Natural killer cell (primary cell): Measurements from ENCODE around the gene PILRA. TPM values are rescaled to one million over a fixed set of nuclear protein-coding genes. Genes with fewer than 3 reads are reported as not detected.
"Not testable (repeated sequence)": the region's sequence is repeated elsewhere in the genome, so short reads cannot be mapped to it uniquely, and the experiment has no call there.

Experiments
- ATAC-seq, 3 donors: fragments of 150-1000 bp in 2 of 3; fragments of 200-7000 bp in 1 of 3; cut with Tn5 transposase; 1 replicate in 1 of 3; 2 replicates in 2 of 3; pipeline ENCODE4 v1.10.0; 2021; ENCODE audit warnings: mild to moderate bottlenecking in 2 of 3, moderate library complexity in 2 of 3
- DNase-seq, 2 donors: peaks; one replicate each; pipeline versions ENCODE4 v3.0.0 to v3.0.0-alpha.2; 2013 to 2021; ENCODE audit warnings: mixed read lengths in 1 of 2
- H3K27ac ChIP-seq: one replicate; pipeline ENCODE4 v1.5.1; 2013; ENCODE audit warnings: mild to moderate bottlenecking, low read length
- H3K27me3 ChIP-seq: one replicate; pipeline ENCODE4 v1.6.1; 2013; ENCODE audit warnings: low read length; ENCODE audit not compliant: control insufficient read depth, insufficient read depth
- H3K36me3 ChIP-seq: one replicate; pipeline ENCODE4 v1.6.1; 2013; ENCODE audit warnings: low read length; ENCODE audit not compliant: control insufficient read depth, insufficient read depth
- H3K4me1 ChIP-seq: one replicate; pipeline ENCODE4 v1.6.1; 2013; ENCODE audit warnings: low read length; ENCODE audit not compliant: control insufficient read depth, insufficient read depth
- H3K4me3 ChIP-seq: one replicate; pipeline ENCODE4 v1.5.1; 2013; ENCODE audit warnings: low read length
- H3K9me3 ChIP-seq: one replicate; pipeline ENCODE4 v1.6.1; 2013; ENCODE audit warnings: low read length; ENCODE audit not compliant: control insufficient read depth, insufficient read depth
- H3K27ac Mint-ChIP-seq, 2 donors: one replicate each; pipeline ENCODE4 v1.8.0; 2022; ENCODE audit warnings: mild to moderate bottlenecking in 2 of 2, mixed read lengths in 2 of 2, moderate library complexity in 1 of 2
- H3K27me3 Mint-ChIP-seq, 2 donors: one replicate each; pipeline ENCODE4 v1.8.0; 2022; ENCODE audit warnings: low read depth in 2 of 2, mixed read lengths in 2 of 2
- H3K36me3 Mint-ChIP-seq: one replicate; pipeline ENCODE4 v1.8.0; 2022; ENCODE audit warnings: mixed read lengths
- H3K4me1 Mint-ChIP-seq, 2 donors: one replicate each; pipeline ENCODE4 v1.8.0; 2022; ENCODE audit warnings: mixed read lengths in 2 of 2
- H3K4me3 Mint-ChIP-seq: one replicate; pipeline ENCODE4 v1.8.0; 2022; ENCODE audit warnings: mild to moderate bottlenecking, moderate library complexity, mixed read lengths
- H3K9me3 Mint-ChIP-seq, 2 donors: one replicate each; pipeline ENCODE4 v1.8.0; 2022; ENCODE audit warnings: mixed read lengths in 2 of 2
- CTCF ChIP-seq: fragments of 200-600 bp; IDR thresholded peaks from one replicate; pipeline ENCODE4 v1.8.0; 2022; ENCODE audit warnings: antibody characterized with exemption
- WGBS: methylation state at CpG from one replicate; pipeline ENCODE4 v1.1.7; 2013; ENCODE audit warnings: missing lambda C conversion rate; ENCODE audit not compliant: insufficient coverage; 5-methylcytosine and 5-hydroxymethylcytosine counted together
- intact Hi-C: fragments of 100-400 bp; cut with micrococcal nuclease; formaldehyde crosslinking; loops from one replicate; pipeline ENCODE4 v1.14.2; 2022
- total RNA-seq, 4 donors: library from RNA; stranded (reverse); fragments of 120-200 nt in 1 of 4; gene quantifications; one replicate each; pipeline versions ENCODE4 v1.2.3 to v1.2.4, GENCODE V29; 2013 to 2022

Gene PILRA
- total RNA-seq, 3 donors from 2014 or later (not counting 1 experiment from before 2014, with no cell fraction given) = 18.8 to 38.8 (median 29.4) TPM

GRCh38 chr7:100376066-100376465 lies 2.8 kb downstream of the PILRA start:
- no peaks in the 10 kb centered on the region for H3K36me3 Mint-ChIP-seq
- no peak for TF ChIP-seq CTCF
- no peak overlapping the region for H3K4me3 Mint-ChIP-seq
- ATAC-seq (peak in 1 of 3 donors; percentile 5), DNase-seq (no peak)
- no peaks in the 10 kb centered on the region for H3K9me3 Mint-ChIP-seq
- no peak overlapping the region for H3K4me3 ChIP-seq
- intact Hi-C loops = no loop called here
- 83% methylated on average over 3 of the region's 3 CpGs for WGBS
- no peaks in the 10 kb centered on the region for H3K9me3 ChIP-seq
- peak overlapping the region in 1 of 2 donors; percentile 96 for H3K27ac Mint-ChIP-seq
- no peaks in the 10 kb centered on the region for H3K36me3 ChIP-seq
- H3K27me3 Mint-ChIP-seq = no peaks in the 10 kb centered on the region
- peaks cover 52% of the 10 kb centered on the region for H3K4me1 ChIP-seq
- peaks cover 22 to 35% of the 10 kb centered on the region in 2 donors for H3K4me1 Mint-ChIP-seq
- no peak overlapping the region for H3K27ac ChIP-seq
- no peaks in the 10 kb centered on the region for H3K27me3 ChIP-seq

- intact Hi-C loops = no loop called here
- ATAC-seq (no peak), DNase-seq (no peak)
- Histone ChIP-seq H3K27me3 (no peaks in the 10 kb centered on the region), H3K4me1 (peaks cover 40% of the 10 kb centered on the region), H3K36me3 (no peaks in the 10 kb centered on the region), H3K9me3 (no peaks in the 10 kb centered on the region), H3K27ac (no peak overlapping the region), H3K4me3 (no peak overlapping the region)
- 97% methylated on average over 3 of the region's 4 CpGs for WGBS
- Mint-ChIP-seq H3K4me3 (no peak overlapping the region), H3K9me3 (no peaks in the 10 kb centered on the region), H3K27me3 (peaks cover 0 to 3% of the 10 kb centered on the region in 2 donors), H3K27ac (no peak overlapping the region), H3K4me1 (peaks cover 34 to 39% of the 10 kb centered on the region in 2 donors), H3K36me3 (no peaks in the 10 kb centered on the region)
- TF ChIP-seq CTCF = no peak
Measured at GRCh38 chr7:100378114-100378755, 4.9 kb downstream of the PILRA start.

GRCh38 chr7:100380196-100380595 lies 6.9 kb downstream of the PILRA start:
- Histone ChIP-seq H3K9me3 (no peaks in the 10 kb centered on the region), H3K27me3 (no peaks in the 10 kb centered on the region), H3K4me3 (no peak overlapping the region), H3K36me3 (no peaks in the 10 kb centered on the region), H3K4me1 (peaks cover 22% of the 10 kb centered on the region), H3K27ac (no peak overlapping the region)
- Mint-ChIP-seq H3K4me3 (no peak overlapping the region), H3K9me3 (no peaks in the 10 kb centered on the region), H3K27ac (no peak overlapping the region), H3K27me3 (peaks cover 0 to 3% of the 10 kb centered on the region in 2 donors), H3K4me1 (peaks cover 24 to 30% of the 10 kb centered on the region in 2 donors), H3K36me3 (no peaks in the 10 kb centered on the region)
- no peak for DNase-seq
- no peak for TF ChIP-seq CTCF
- 78% methylated on average over 2 of the region's 4 CpGs for WGBS
- ATAC-seq = no peak
- intact Hi-C loops = no loop called here

- 96% methylated on average over 48 of the region's 49 CpGs for whole genome bisulfite sequencing
- H3K4me3 Mint-ChIP-seq, H3K27me3 ChIP-seq, H3K27ac Mint-ChIP-seq, H3K36me3 ChIP-seq, H3K36me3 Mint-ChIP-seq, H3K9me3 ChIP-seq, H3K27me3 Mint-ChIP-seq, DNase-seq, H3K9me3 Mint-ChIP-seq, H3K4me3 ChIP-seq, H3K27ac ChIP-seq, ATAC-seq, intact Hi-C loops: not testable (repeated sequence)
- H3K4me1 ChIP-seq = peaks cover 13% of the 10 kb centered on the region
- peaks cover 12 to 18% of the 10 kb centered on the region in 2 donors for H3K4me1 Mint-ChIP-seq
Measured at GRCh38 chr7:100381531-100382233, 8.4 kb downstream of the PILRA start.

- H3K9me3 Mint-ChIP-seq, DNase-seq, H3K9me3 ChIP-seq, H3K36me3 Mint-ChIP-seq, H3K36me3 ChIP-seq, intact Hi-C loops, H3K4me3 ChIP-seq, H3K27me3 Mint-ChIP-seq, H3K27me3 ChIP-seq: not testable (repeated sequence)
- Mint-ChIP-seq H3K4me3 (peak overlapping the region; percentile 47), H3K4me1 (peaks cover 12 to 18% of the 10 kb centered on the region in 2 donors), H3K27ac (peak overlapping the region; percentile 56 to 67)
- Histone ChIP-seq H3K27ac (peak overlapping the region; percentile 0), H3K4me1 (peaks cover 13% of the 10 kb centered on the region)
- ATAC-seq = peak in 2 of 3 donors; percentile 44 to 60
- WGBS = 56% methylated on average over 8 of the region's 8 CpGs
Measured at GRCh38 chr7:100382234-100382853, 9.1 kb downstream of the PILRA start.
